Spleen (tissue), 7 donors: Measurements from ENCODE around the gene FAT2.

Experiments used
- POLR2A ChIP-seq, 3 donors: fragments of 450-650 bp; IDR thresholded peaks; one replicate each; pipeline ENCODE4 v1.5.1; 2017; ENCODE audit warnings: antibody characterized with exemption in 3 of 3, mild to moderate bottlenecking in 1 of 3
- TF ChIP-seq, protein P1 (sequence below), 11 experiments: fragments of 200-600 bp in 7 of 11; fragments of 450-650 bp in 4 of 11; sonication (generic) in 4 of 11; IDR thresholded peaks in 8 of 11; conservative IDR thresholded peaks in 3 of 11; 1 replicate in 7 of 11; 2 replicates in 4 of 11; pipeline versions ENCODE4 v1.4.0 to v1.8.0; 2016 to 2021; ENCODE audit warnings: antibody characterized with exemption in 11 of 11, inconsistent platforms in 4 of 11, mild to moderate bottlenecking in 1 of 11
- donor health status: DM: no; HTN: no; CAD: no; lungs with moderate emphysema.
- donor health status: DM: no; HTN: no; CAD: no.
- donor health status: DM: no; HTN: no; CAD: no.

DNA sequence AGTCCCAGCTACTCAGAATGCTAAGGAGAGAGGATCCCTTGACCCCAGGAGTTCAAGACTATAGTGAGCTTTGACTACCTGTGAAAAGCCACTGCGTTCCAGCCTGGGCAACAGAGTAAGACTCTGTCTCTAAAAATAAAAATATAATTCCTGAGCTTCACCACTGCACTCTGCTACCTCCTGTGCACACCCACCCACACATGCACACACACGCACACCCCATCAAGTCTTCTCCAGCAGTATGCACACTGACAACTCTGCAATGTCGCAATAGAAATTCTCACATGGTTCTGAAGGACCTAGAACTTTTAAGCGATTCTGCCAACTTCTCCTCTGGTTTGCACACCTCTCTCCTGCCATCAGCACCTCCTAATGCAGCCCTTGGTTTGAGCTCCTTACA is 47.5 kb upstream of the FAT2 start:
- TF ChIP-seq POLR2A (IDR thresholded peaks at IDR 0.05) = no peak
- TF ChIP-seq, protein P1, sequence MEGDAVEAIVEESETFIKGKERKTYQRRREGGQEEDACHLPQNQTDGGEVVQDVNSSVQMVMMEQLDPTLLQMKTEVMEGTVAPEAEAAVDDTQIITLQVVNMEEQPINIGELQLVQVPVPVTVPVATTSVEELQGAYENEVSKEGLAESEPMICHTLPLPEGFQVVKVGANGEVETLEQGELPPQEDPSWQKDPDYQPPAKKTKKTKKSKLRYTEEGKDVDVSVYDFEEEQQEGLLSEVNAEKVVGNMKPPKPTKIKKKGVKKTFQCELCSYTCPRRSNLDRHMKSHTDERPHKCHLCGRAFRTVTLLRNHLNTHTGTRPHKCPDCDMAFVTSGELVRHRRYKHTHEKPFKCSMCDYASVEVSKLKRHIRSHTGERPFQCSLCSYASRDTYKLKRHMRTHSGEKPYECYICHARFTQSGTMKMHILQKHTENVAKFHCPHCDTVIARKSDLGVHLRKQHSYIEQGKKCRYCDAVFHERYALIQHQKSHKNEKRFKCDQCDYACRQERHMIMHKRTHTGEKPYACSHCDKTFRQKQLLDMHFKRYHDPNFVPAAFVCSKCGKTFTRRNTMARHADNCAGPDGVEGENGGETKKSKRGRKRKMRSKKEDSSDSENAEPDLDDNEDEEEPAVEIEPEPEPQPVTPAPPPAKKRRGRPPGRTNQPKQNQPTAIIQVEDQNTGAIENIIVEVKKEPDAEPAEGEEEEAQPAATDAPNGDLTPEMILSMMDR (IDR thresholded peaks at IDR 0.05 in 8 of 11, conservative IDR thresholded peaks at IDR 0.05 in 3 of 11) = no peak
